Skin of body (tissue), 2 donors: ENCODE measurements around the gene CDH15. TPM values are rescaled to one million over a fixed set of nuclear protein-coding genes. Genes with fewer than 3 reads are reported as not detected.

Experiments
- DNase-seq: peaks from one replicate; lab custom pipeline; 2025; lab: John Stamatoyannopoulos, UW
- total RNA-seq: library from RNA; depleted of rRNA; stranded (reverse); fragments of >200 nt; gene quantifications from one replicate; pipeline ENCODE4 v1.2.3, GENCODE V29; 2014

Gene CDH15
- total RNA-seq, result 4.9 TPM

DNA sequence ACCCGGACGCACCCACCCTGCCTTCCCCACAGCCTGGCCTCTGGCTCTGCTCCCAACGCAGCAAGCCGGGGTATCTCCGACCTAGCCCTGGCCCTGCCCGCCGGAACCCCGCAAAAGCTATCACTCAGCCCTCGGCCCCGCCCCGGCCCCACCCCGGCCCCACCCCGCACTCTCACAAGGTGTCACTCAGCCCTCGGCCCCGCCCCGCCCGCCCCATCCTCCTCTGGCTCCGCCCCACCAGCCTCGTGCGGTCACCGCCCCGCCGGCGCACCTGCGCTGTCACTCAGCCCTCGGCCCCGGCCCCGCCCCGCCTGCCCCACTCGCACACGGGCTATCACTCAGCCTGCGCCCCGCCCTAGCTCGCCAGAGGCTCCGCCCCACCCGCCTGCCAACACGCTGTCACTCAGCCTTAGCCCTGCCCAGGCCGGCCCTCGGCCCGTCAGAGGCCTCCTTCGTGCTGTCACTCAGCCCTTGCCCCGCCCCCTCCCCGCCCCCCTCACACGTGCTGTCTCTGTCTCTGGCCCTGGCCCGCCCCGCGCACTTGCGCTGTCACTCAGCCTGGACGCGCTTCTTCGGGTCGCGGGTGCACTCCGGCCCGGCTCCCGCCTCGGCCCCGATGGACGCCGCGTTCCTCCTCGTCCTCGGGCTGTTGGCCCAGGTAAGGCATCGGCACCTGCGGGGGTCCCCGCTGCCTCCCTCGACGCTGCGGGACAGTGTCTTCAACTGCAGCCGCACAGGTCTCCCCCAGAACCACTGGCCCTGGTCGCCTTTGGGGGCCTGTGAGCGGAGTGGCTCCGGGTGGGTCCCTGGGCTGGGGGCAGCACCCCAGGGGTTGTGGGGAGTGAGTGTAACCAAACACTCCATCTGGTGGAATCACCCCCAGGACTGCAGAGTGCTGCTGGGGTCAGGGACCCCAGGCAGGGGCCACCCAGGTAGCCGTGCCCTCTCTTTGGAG, at the start of gene CDH15:
Gene CDH15, plus strand, starts transcription at position 533 of the 955 bp plus-strand sequence. Its CDS starts 84 bp downstream, at position 617.
- DNase-seq, result peak; percentile 78

DNA sequence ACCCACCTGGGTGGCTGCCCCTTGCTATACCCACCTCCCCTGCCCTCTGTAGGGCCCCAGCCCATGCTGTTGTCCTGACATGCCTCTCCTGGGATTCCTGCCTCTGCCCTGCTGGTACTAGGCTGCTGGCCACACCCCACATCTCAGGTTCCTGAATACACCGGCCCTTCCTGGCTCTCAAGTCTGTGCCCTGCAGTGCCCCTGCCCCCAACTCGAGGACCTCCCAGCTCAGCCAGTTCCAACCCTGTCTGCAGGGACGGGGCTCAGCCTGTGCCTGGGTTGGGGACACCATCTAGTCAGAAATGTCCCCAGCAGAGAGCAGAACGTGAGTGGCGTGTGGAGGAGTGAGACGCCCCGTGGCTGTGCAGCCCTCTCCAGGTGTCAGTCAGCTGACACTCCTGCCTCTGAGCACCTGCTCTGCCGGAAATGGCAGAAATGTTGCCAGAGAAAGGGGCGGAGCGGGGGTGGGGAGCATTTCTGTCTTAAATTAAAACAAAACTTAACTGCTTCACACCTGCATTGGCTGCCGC, 49.2 kb upstream of the CDH15 start:
- no peak for DNase-seq

DNA sequence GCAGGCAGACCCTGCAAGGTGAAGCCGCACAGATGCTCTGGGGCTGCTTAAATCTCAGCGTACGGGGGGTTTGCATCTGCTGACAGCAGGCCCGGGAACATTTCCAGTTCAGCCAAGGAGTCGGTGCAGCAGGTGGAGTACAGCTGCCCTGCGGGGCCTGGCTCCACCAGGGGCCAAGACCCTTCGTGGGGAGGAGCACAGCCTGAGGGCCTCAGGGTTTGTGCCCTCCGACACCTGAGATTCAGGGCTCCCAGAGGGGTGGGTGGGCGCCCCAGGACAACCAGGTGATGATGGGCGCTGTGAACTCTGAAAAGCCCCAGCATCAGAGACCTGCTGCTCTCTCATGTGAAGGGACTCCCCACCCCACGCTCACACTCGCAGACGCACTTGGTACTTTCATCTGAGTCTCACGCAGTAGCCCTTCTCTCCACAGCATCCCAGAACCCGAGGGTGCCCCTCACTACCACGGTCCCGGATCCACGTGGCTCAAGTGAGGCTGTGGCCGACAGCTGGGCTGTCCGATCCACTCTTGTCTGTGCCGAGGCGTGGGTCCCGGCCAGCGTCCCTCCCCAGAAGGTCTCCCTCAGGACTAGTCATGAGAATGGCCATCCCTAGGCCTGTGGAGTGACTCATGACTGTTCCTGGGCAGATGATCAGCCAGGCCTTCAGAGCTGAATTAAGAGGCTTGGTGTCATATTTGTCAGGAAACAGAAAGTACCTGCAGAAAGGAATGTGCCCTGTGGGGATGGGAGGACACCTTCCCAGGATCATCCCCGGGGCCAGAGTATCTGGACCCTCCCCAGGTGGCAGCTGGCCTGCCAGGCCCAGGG, 48.3 kb upstream of the CDH15 start:
- DNase-seq, result no peak

DNA sequence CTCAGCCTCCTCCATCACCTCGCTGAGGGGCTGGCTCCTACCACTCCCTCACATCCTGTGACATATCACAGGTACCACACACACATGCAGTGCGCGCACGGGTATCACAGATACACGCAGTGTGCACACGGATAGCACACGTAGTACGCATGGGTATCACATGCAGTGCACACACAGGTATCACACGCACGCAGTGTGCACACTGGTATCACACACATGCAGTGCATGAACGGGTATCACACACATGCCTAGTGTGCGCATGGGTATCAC, 47.8 kb upstream of the CDH15 start:
- DNase-seq, result no peak

- DNase-seq, result no peak
Observed at GRCh38 chr16:89129378-89129777, 42.2 kb upstream of the CDH15 start.

GRCh38 chr16:89130448-89130847, 41.1 kb upstream of the CDH15 start:
- DNase-seq, result no peak

DNA sequence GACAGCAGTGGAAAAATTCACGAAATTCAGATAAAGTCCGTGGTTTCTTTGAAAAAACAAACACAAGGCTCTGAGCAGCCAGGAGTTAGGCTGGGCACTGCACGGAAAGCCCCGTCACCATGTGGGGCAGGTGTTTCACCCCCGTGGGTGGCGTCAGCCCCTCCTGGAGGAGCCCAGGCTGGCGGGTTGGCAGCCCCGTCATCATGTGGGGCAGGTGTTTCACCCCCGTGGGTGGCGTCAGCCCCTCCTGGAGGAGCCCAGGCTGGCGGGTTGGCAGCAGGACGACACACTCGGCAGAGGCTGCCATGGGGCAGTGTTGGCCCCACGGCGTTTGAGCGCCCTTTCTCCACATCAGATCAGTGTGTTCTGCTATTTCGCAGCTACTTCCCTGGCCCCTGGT, 39.8 kb upstream of the CDH15 start:
- no peak for DNase-seq

GRCh38 chr16:89132194-89133005, 39.1 kb upstream of the CDH15 start:
- DNase-seq, result no peak

GRCh38 chr16:89133457-89134127, 38.0 kb upstream of the CDH15 start:
- DNase-seq, result no peak

DNA sequence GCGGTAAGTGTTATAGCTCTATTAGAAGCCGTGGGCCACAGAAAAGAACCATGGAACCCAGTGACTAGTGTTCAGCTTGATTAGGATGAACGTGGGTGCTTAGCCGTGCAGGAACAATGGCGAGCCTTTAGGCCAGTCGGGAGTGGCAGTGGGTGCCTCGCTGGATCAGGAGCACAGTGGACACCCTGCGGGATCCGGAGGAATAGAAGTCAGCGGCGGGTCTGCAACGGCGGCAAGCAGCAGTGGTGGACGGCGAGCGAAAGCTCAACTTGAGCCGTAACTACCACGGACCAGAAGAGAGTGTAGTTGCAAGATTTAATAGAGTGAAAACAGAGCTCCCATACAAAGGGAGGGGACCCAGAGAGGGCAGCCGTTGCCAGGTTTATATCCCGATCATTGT, 37.3 kb upstream of the CDH15 start:
- DNase-seq, result no peak

DNA sequence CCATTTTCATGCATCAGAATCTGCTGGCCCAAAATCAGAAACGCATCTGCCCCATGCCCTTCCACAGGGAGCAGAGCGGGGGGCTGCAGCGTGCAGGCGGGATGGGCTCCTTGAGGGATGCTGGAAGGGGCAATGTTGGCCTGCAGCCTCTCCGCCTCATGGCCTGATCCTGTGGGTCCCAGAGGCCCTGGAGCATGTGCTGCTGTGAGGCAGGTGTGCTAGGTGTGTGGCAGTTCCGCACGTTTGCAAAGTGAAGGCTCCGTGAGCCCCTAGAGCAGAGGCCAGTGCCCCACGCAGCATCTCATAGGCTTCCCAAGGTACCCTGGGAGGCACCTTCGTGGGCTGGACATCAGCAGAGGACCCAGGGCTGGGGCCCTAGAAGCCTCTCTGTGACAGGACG, 36.4 kb upstream of the CDH15 start:
- no peak for DNase-seq

DNA sequence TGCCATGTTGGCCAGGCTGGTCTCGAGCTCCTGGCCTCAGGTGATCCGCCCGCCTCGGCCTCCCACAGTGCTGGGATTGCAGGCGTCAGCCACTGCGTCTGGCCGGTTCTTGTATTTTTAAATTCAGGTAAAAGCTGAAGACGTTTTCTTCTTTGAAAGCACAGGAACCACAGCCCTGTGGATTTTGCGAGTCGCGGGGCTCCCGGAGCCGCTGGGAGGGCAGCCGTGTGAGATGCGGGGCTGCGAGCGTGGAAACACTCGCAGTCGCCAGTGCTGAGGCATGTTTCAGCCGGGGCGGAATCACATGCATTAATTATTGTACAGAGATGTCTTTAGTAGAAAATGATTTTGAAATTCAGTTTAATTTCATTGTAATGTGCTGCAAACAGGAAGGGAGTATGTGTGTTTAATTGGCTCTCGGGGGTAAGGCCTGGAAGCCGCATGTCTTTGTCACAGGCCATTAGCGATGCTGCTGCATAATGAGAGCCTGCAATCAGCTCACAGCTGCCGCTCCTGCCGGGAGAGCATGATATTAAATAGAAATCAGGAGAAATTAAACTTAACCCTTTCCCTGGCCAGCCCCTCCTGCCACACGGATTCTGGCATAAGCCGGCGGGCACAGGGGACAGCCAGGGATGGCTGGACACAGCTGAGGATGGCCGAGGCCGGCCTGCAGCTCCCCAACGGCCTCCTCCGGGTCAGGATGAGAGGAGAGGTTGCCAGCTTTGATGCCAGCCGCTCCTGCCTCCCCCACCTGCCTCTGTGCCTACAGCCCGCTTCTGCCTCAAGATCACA, 35.4 kb upstream of the CDH15 start:
- DNase-seq, result no peak

GRCh38 chr16:89136931-89137330, 34.6 kb upstream of the CDH15 start:
- DNase-seq, result no peak

- no peak for DNase-seq
Observed at GRCh38 chr16:89137666-89138512, 33.7 kb upstream of the CDH15 start.

DNA sequence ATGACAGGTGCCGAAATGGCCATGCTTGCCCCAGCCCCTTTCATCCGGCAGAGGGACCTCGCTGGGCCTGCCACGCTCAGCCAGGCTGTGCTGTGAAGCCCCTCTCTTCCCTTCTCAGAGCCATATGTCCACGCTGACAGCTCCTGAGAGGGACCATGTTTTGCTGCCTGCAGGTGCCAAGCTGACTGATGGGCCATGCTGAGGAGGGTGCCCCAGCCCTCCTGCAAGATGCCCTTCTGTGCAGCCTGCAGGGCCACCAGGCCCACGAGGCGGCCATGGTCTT, 33.1 kb upstream of the CDH15 start:
- DNase-seq, result no peak

GRCh38 chr16:89138843-89139520, 32.6 kb upstream of the CDH15 start:
- DNase-seq, result no peak

GRCh38 chr16:89139907-89140361, 31.6 kb upstream of the CDH15 start:
- no peak for DNase-seq

- DNase-seq, result no peak
Observed at GRCh38 chr16:89140401-89140800, 31.1 kb upstream of the CDH15 start.
